ENCODE data around the gene NEIL1. TPM values are rescaled to one million over a fixed set of nuclear protein-coding genes. Genes with fewer than 3 reads are reported as not detected.
"Not testable (repeated sequence)": the region's sequence is repeated elsewhere in the genome, so short reads cannot be mapped to it uniquely, and the experiment has no call there.

Gene NEIL1
- total RNA-seq = 10 to 100 TPM; 20.2 to 25.7 TPM
- polyA plus RNA-seq (2013, experiment 1 of 2) = 9.0 TPM
- 8.1 TPM for polyA plus RNA-seq (2013, experiment 2 of 2)
- long read RNA-seq, experiment 1, partial matches to known transcripts = 1 of 2 reads
- long read RNA-seq, experiment 1, other reads (novel, unspliced or antisense) = 1 of 2 reads
- long read RNA-seq, experiment 2, partial matches to known transcripts = 2 of 15 reads
- long read RNA-seq, experiment 2, other reads (novel, unspliced or antisense) = 12 of 15 reads
- long read RNA-seq, experiment 3, partial matches to known transcripts = 3 of 17 reads
- long read RNA-seq, experiment 3, other reads (novel, unspliced or antisense) = 13 of 17 reads
- long read RNA-seq, experiment 4, partial matches to known transcripts = 1 of 7 reads
- long read RNA-seq, experiment 4, other reads (novel, unspliced or antisense) = 6 of 7 reads

DNA sequence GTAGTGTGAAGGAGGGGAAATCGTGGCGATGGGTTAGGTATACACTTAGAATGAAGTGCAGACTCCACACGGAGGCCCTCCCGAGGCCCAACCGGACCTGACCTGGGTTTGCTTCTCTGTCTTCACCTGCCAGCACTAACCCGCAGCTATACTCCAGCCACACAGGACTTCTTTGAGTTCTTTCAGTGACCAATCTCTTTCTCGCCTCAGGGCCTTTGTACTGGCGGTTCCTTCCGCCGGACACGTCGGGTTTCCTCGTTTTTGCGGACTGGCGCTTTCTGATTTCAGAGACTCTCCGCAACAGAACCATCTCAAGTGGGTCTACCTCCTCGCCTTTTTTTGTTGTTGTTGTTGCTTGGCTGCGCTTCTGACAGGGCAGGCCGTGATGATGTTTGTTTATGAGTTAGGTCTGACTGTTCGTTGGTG lies at the start of gene NEIL1:
Gene NEIL1, plus strand, starts transcription at position 244 of the 426 bp plus-strand sequence. CDS start 1,867 bp downstream, outside the sequence.
- peak within 1 kb of the TSS; percentile 82 for H3K4me3 Mint-ChIP-seq
- H3K4me1 ChIP-seq (ENCODE audit: control insufficient read depth, insufficient read depth, low read length) = no peaks in the 10 kb centered on the region
- peak within 1 kb of the TSS; percentile 87 for H3K4me3 ChIP-seq (ENCODE audit: low read length)
- 40 to 58% methylated on average over 11 to 20 of the region's 20 CpGs for WGBS, 2 experiments (ENCODE audit: insufficient coverage in 1 of 2, insufficient read length in 1 of 2)
- no peaks in the 10 kb centered on the region for H3K36me3 Mint-ChIP-seq (ENCODE audit: low read depth)
- peak; percentile 72 for DNase-seq
- peak within 1 kb of the TSS; percentile 68 for H3K9ac ChIP-seq (ENCODE audit: extremely low read depth, low read length, poor library complexity, severe bottlenecking)
- H3K9me3 Mint-ChIP-seq = no peaks in the 10 kb centered on the region
- H3K4me1 Mint-ChIP-seq = peaks cover 2% of the 10 kb centered on the region
- peaks cover 12% of the 10 kb centered on the region for H3K27me3 ChIP-seq (ENCODE audit: control insufficient read depth, insufficient read depth, low read length, poor library complexity, severe bottlenecking)
- no peak for TF ChIP-seq CTCF (conservative IDR thresholded peaks at IDR 0.05)
- H3K27ac ChIP-seq (ENCODE audit: low read depth, low read length) = no peak within 1 kb of the TSS
- peaks cover 40% of the 10 kb centered on the region for H3K27me3 Mint-ChIP-seq (ENCODE audit: insufficient read depth)
- no peaks in the 10 kb centered on the region for H3K36me3 ChIP-seq (ENCODE audit: control insufficient read depth, insufficient read depth, low read length)
- no peaks in the 10 kb centered on the region for H3K9me3 ChIP-seq (ENCODE audit: control insufficient read depth, low read length)
- no peak within 1 kb of the TSS for H3K27ac Mint-ChIP-seq

DNA sequence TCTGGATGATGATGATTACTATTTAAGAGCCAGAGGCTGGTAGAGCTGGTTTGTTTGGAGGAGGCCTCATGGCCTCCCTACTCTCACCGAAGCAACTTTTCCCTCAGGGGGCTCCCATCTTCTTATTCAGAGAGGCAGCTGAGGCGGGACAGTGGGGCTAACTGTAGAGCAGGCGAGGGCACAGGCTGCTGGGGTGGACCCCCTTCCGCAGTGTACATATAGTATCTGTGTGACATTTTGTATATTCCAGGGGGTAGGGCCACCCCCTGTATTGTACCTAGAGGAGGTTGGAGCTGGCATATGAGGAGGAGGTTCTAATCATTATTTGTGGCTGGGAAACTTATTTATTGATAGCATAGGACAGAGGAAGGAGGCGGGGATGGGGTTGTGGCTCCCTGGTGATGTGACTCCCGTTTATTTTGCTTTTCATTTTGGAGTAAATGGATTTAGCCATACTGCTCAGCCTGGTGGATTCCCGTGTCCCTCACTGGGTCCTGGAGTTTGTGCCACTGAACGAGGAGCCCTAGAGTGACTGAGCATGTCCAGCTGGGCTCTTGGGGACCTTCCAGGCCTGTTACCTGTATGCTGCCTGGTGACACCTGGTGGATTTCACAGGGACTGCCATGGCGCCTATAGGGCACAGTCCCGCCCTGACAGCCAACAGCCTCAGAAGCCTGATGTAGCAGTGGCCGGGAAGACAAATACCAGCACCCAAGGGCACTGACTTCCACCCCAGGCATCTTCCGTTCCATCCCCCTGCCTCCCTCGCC lies 48.1 kb upstream of the NEIL1 start:
- not testable (repeated sequence) for H3K36me3 Mint-ChIP-seq (ENCODE audit: low read depth); H3K4me1 Mint-ChIP-seq; H3K36me3 ChIP-seq (ENCODE audit: control insufficient read depth, insufficient read depth, low read length); H3K4me3 Mint-ChIP-seq; H3K27me3 Mint-ChIP-seq (ENCODE audit: insufficient read depth); H3K9me3 ChIP-seq (ENCODE audit: control insufficient read depth, low read length); H3K9ac ChIP-seq (ENCODE audit: extremely low read depth, low read length, poor library complexity, severe bottlenecking); H3K4me1 ChIP-seq (ENCODE audit: control insufficient read depth, insufficient read depth, low read length); H3K4me3 ChIP-seq (ENCODE audit: low read length); H3K9me3 Mint-ChIP-seq; H3K27ac ChIP-seq (ENCODE audit: low read depth, low read length); H3K27me3 ChIP-seq (ENCODE audit: control insufficient read depth, insufficient read depth, low read length, poor library complexity, severe bottlenecking); H3K27ac Mint-ChIP-seq
- DNase-seq = peak; percentile 5
- WGBS, 2 experiments (ENCODE audit: insufficient coverage in 1 of 2, insufficient read length in 1 of 2) = 58% methylated on average over 4 of the region's 13 CpGs; no CpG with 5 or more reads in 1 of the 2 experiments

DNA sequence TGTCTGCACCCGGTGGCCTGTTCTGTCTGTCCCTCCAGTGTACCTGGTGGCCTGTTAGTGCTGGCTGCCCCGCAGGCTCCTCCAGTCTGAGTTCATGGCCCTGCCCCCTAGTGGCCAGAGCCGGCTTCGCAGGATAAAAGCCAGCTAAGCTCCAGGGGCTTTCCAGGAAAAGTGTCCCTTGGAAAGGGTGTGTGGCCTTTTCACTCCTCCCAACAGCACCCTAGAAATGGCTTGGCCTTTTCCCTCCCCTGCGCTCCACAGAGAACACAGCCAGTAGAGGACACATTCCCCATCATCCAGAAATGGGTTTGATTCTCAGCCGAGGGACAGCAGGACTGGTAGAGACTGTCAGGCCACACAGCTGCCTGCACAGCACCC lies 47.5 kb upstream of the NEIL1 start:
- H3K4me1 Mint-ChIP-seq; H3K27ac ChIP-seq (ENCODE audit: low read depth, low read length); H3K27me3 Mint-ChIP-seq (ENCODE audit: insufficient read depth); H3K27me3 ChIP-seq (ENCODE audit: control insufficient read depth, insufficient read depth, low read length, poor library complexity, severe bottlenecking); H3K27ac Mint-ChIP-seq; H3K9ac ChIP-seq (ENCODE audit: extremely low read depth, low read length, poor library complexity, severe bottlenecking); H3K9me3 ChIP-seq (ENCODE audit: control insufficient read depth, low read length); H3K9me3 Mint-ChIP-seq; H3K36me3 Mint-ChIP-seq (ENCODE audit: low read depth); H3K4me1 ChIP-seq (ENCODE audit: control insufficient read depth, insufficient read depth, low read length); H3K4me3 Mint-ChIP-seq; H3K36me3 ChIP-seq (ENCODE audit: control insufficient read depth, insufficient read depth, low read length); H3K4me3 ChIP-seq (ENCODE audit: low read length): not testable (repeated sequence)
- peak; percentile 44 for DNase-seq
- peak; percentile 74 for TF ChIP-seq CTCF (conservative IDR thresholded peaks at IDR 0.05)
- WGBS, 2 experiments (ENCODE audit: insufficient coverage in 1 of 2, insufficient read length in 1 of 2) = 9% methylated on average over 2 of the region's 6 CpGs; no CpG with 5 or more reads in 1 of the 2 experiments

GRCh38 chr15:75300026-75300425 lies 46.8 kb upstream of the NEIL1 start:
- H3K27ac Mint-ChIP-seq = not testable (repeated sequence)

More at GRCh38 chr15:75300026-75300425, 46.8 kb upstream of the NEIL1 start:
- H3K27me3 ChIP-seq (ENCODE audit: control insufficient read depth, insufficient read depth, low read length, poor library complexity, severe bottlenecking); H3K4me1 Mint-ChIP-seq; H3K9me3 Mint-ChIP-seq; H3K9me3 ChIP-seq (ENCODE audit: control insufficient read depth, low read length); H3K4me3 ChIP-seq (ENCODE audit: low read length); H3K27me3 Mint-ChIP-seq (ENCODE audit: insufficient read depth); H3K4me3 Mint-ChIP-seq; H3K4me1 ChIP-seq (ENCODE audit: control insufficient read depth, insufficient read depth, low read length); H3K36me3 ChIP-seq (ENCODE audit: control insufficient read depth, insufficient read depth, low read length); H3K36me3 Mint-ChIP-seq (ENCODE audit: low read depth); H3K9ac ChIP-seq (ENCODE audit: extremely low read depth, low read length, poor library complexity, severe bottlenecking); H3K27ac ChIP-seq (ENCODE audit: low read depth, low read length): not testable (repeated sequence)
- peak; percentile 40 for DNase-seq
- 70 to 88% methylated on average over 3 to 5 of the region's 6 CpGs for WGBS, 2 experiments (ENCODE audit: insufficient coverage in 1 of 2, insufficient read length in 1 of 2)

All from endodermal cell (in vitro differentiated cells).